ENCODE results near the gene COL26A1.
"Not testable (repeated sequence)": the region's sequence is repeated elsewhere in the genome, so short reads cannot be mapped to it uniquely, and the experiment has no call there.

COL26A1 gene

GRCh38 chr7:101496017-101496416, 133.3 kb downstream of the COL26A1 start:
- DNase-seq (ENCODE audit: low spot score), result no peak

GRCh38 chr7:101501351-101501750, 138.7 kb downstream of the COL26A1 start:
- no peak for DNase-seq (ENCODE audit: low spot score)

GRCh38 chr7:101502466-101503098, 139.9 kb downstream of the COL26A1 start:
- no peak for DNase-seq (ENCODE audit: low spot score)

- not testable (repeated sequence) for DNase-seq (ENCODE audit: low spot score)
Measured at GRCh38 chr7:101505510-101505909, 142.8 kb downstream of the COL26A1 start.

GRCh38 chr7:101506531-101506930, 143.9 kb downstream of the COL26A1 start:
- DNase-seq (ENCODE audit: low spot score), result no peak

- DNase-seq (ENCODE audit: low spot score), result no peak
Measured at GRCh38 chr7:101507327-101507726, 144.7 kb downstream of the COL26A1 start.

- DNase-seq (ENCODE audit: low spot score), result no peak
Measured at GRCh38 chr7:101507791-101508252, 145.1 kb downstream of the COL26A1 start.

GRCh38 chr7:101510297-101510696, 147.6 kb downstream of the COL26A1 start:
- no peak for DNase-seq (ENCODE audit: low spot score)

GRCh38 chr7:101511965-101512364, 149.3 kb downstream of the COL26A1 start:
- no peak for DNase-seq (ENCODE audit: low spot score)

- DNase-seq (ENCODE audit: low spot score), result no peak
Measured at GRCh38 chr7:101516851-101517250, 154.2 kb downstream of the COL26A1 start.

- no peak for DNase-seq (ENCODE audit: low spot score)
Measured at GRCh38 chr7:101517304-101517703, 154.6 kb downstream of the COL26A1 start.

- DNase-seq (ENCODE audit: low spot score), result no peak
Measured at GRCh38 chr7:101518336-101518735, 155.7 kb downstream of the COL26A1 start.

- no peak for DNase-seq (ENCODE audit: low spot score)
Measured at GRCh38 chr7:101519324-101520023, 156.8 kb downstream of the COL26A1 start.

- no peak for DNase-seq (ENCODE audit: low spot score)
Measured at GRCh38 chr7:101521430-101521925, 158.8 kb downstream of the COL26A1 start.

- DNase-seq (ENCODE audit: low spot score), result no peak
Measured at GRCh38 chr7:101522021-101522420, 159.3 kb downstream of the COL26A1 start.

GRCh38 chr7:101527844-101528667, 165.4 kb downstream of the COL26A1 start:
- no peak for DNase-seq (ENCODE audit: low spot score)

GRCh38 chr7:101529560-101529959, 166.9 kb downstream of the COL26A1 start:
- DNase-seq (ENCODE audit: low spot score), result no peak

GRCh38 chr7:101531726-101532357, 169.2 kb downstream of the COL26A1 start:
- no peak for DNase-seq (ENCODE audit: low spot score)

- DNase-seq (ENCODE audit: low spot score), result no peak
Measured at GRCh38 chr7:101532400-101533102, 169.9 kb downstream of the COL26A1 start.

- DNase-seq (ENCODE audit: low spot score), result no peak
Measured at GRCh38 chr7:101533103-101533465, 170.4 kb downstream of the COL26A1 start.

GRCh38 chr7:101534015-101534803, 171.5 kb downstream of the COL26A1 start:
- no peak for DNase-seq (ENCODE audit: low spot score)

All from hematopoietic multipotent progenitor cell treated with erythropoietin and hydrocortisone succinate and interleukin-3 and kit ligand, for 17 days (in vitro differentiated cells).